Smooth muscle cell (in vitro differentiated cells): ENCODE data around the gene TOPAZ1. TPM values are rescaled to one million over a fixed set of nuclear protein-coding genes. Genes with fewer than 3 reads are reported as not detected.

Experiments
- DNase-seq: peaks from one replicate; lab custom pipeline; 2025; ENCODE audit not compliant: unreplicated experiment; lab: John Stamatoyannopoulos, UW
- H2AFZ ChIP-seq: fragments of 200-600 bp; sonication (generic); 2 replicates; pipeline ENCODE4 v1.6.0; 2016; ENCODE audit warnings: antibody characterized with exemption, low read depth, mild to moderate bottlenecking
- H3F3A ChIP-seq: fragments of 200-600 bp; sonication (generic); 2 replicates; pipeline ENCODE4 v1.6.0; 2017; ENCODE audit warnings: antibody characterized with exemption, low read depth
- H3K27ac ChIP-seq: fragments of 200-600 bp; sonication (generic); 2 replicates; pipeline ENCODE4 v1.5.1; 2016; ENCODE audit warnings: low read depth, mild to moderate bottlenecking
- H3K27me3 ChIP-seq: fragments of 200-600 bp; sonication (generic); 2 replicates; pipeline ENCODE4 v1.6.1; 2016; ENCODE audit warnings: low read depth, mild to moderate bottlenecking
- H3K36me3 ChIP-seq: fragments of 200-600 bp; sonication (generic); 2 replicates; pipeline ENCODE4 v1.5.1; 2016; ENCODE audit warnings: low read depth
- H3K4me1 ChIP-seq: fragments of 200-600 bp; sonication (generic); 2 replicates; pipeline ENCODE4 v1.5.1; 2016; ENCODE audit warnings: low read depth
- H3K4me2 ChIP-seq: fragments of 200-600 bp; sonication (generic); 2 replicates; pipeline ENCODE4 v1.6.0; 2016; ENCODE audit warnings: mild to moderate bottlenecking
- H3K4me3 ChIP-seq: fragments of 200-600 bp; sonication (generic); 2 replicates; pipeline ENCODE4 v1.5.1; 2016; ENCODE audit warnings: mild to moderate bottlenecking
- H3K79me2 ChIP-seq: fragments of 200-600 bp; sonication (generic); 2 replicates; pipeline ENCODE4 v1.6.0; 2016; ENCODE audit warnings: low read depth, mild to moderate bottlenecking
- H3K9ac ChIP-seq: fragments of 200-600 bp; sonication (generic); 2 replicates; pipeline ENCODE4 v1.6.0; 2016; ENCODE audit warnings: low read depth
- H3K9me3 ChIP-seq: fragments of 200-600 bp; sonication (generic); replicated peaks from 2 replicates; pipeline ENCODE4 v1.5.1; 2016; ENCODE audit warnings: low read depth
- H4K20me1 ChIP-seq: fragments of 200-600 bp; sonication (generic); 2 replicates; pipeline ENCODE4 v1.6.0; 2016; ENCODE audit warnings: low read depth
- CTCF ChIP-seq: fragments of 200-600 bp; sonication (generic); IDR thresholded peaks from 2 replicates; pipeline ENCODE4 v1.5.1; 2017; ENCODE audit warnings: borderline replicate concordance, mild to moderate bottlenecking, antibody characterized with exemption; ENCODE audit not compliant: insufficient read depth, poor library complexity, severe bottlenecking
- WGBS: methylation state at CpG from one replicate; pipeline ENCODE4 v1.1.7; 2016; ENCODE audit warnings: low lambda C conversion rate; 5-methylcytosine and 5-hydroxymethylcytosine counted together
- polyA plus RNA-seq: library from polyadenylated mRNA; unstranded; fragments of >200 nt; fragmentation: Nextera tagmentation; extraction: Ambion mirVana; gene quantifications from 2 replicates; pipeline ENCODE4 v1.2.1, GENCODE V29; 2016
- total RNA-seq: library from RNA; depleted of rRNA; stranded (reverse); fragments of >200 nt; gene quantifications from 2 replicates; pipeline ENCODE4 v1.2.3, GENCODE V29; 2014

TOPAZ1 gene
- total and polyA plus RNA-seq, 2 experiments from 2014 or later, result not detected

- Histone ChIP-seq H3K27ac (no peak overlapping the region), H3K4me1 (no peaks in the 10 kb centered on the region), H3K9me3 (no peaks in the 10 kb centered on the region), H3K27me3 (no peaks in the 10 kb centered on the region), H3F3A (no peaks in the 10 kb centered on the region), H3K36me3 (no peaks in the 10 kb centered on the region), H3K9ac (no peak overlapping the region), H3K4me3 (no peak overlapping the region), H4K20me1 (no peaks in the 10 kb centered on the region), H3K79me2 (no peaks in the 10 kb centered on the region), H3K4me2 (no peak overlapping the region), H2AFZ (no peak overlapping the region)
- no peak for TF ChIP-seq CTCF
- DNase-seq, result no peak
These were observed 82.9 kb downstream of the TOPAZ1 start for GRCh38 chr3:44324584-44324983.

GRCh38 chr3:44326019-44326418 is 84.3 kb downstream of the TOPAZ1 start:
- no peak overlapping the region for H3K4me3 ChIP-seq
- H3K79me2 ChIP-seq, result no peaks in the 10 kb centered on the region
- H3F3A ChIP-seq, result no peaks in the 10 kb centered on the region
- H2AFZ ChIP-seq, result no peak overlapping the region
- DNase-seq, result no peak
- H3K4me1 ChIP-seq, result no peaks in the 10 kb centered on the region
- H3K4me2 ChIP-seq, result no peak overlapping the region
- 78% methylated on average over 2 of the region's 2 CpGs for WGBS
- H3K27ac ChIP-seq, result no peak overlapping the region
- H4K20me1 ChIP-seq, result no peaks in the 10 kb centered on the region
- no peaks in the 10 kb centered on the region for H3K27me3 ChIP-seq
- H3K9ac ChIP-seq, result no peak overlapping the region
- TF ChIP-seq CTCF, result no peak
- no peaks in the 10 kb centered on the region for H3K36me3 ChIP-seq
- H3K9me3 ChIP-seq, result no peaks in the 10 kb centered on the region

GRCh38 chr3:44326515-44326914 is 84.8 kb downstream of the TOPAZ1 start:
- no peak for DNase-seq
- WGBS, result 86% methylated on average over 3 of the region's 3 CpGs
- no peaks in the 10 kb centered on the region for H3K4me1 ChIP-seq

More at GRCh38 chr3:44326515-44326914, 84.8 kb downstream of the TOPAZ1 start:
- H2AFZ ChIP-seq, result no peak overlapping the region
- no peak overlapping the region for H3K4me2 ChIP-seq
- no peaks in the 10 kb centered on the region for H3K9me3 ChIP-seq
- H4K20me1 ChIP-seq, result no peaks in the 10 kb centered on the region
- H3K4me3 ChIP-seq, result no peak overlapping the region
- no peaks in the 10 kb centered on the region for H3F3A ChIP-seq
- no peaks in the 10 kb centered on the region for H3K36me3 ChIP-seq
- H3K79me2 ChIP-seq, result no peaks in the 10 kb centered on the region
- H3K27me3 ChIP-seq, result no peaks in the 10 kb centered on the region
- TF ChIP-seq CTCF, result no peak
- no peak overlapping the region for H3K9ac ChIP-seq
- no peak overlapping the region for H3K27ac ChIP-seq
